NCI-H69 (cell line): Measurements from ENCODE around the gene CDX1.
A peak's percentile ranks its signal among the peaks of the same experiment; 100 is the strongest.

ENCODE experiments used
- DNase-seq: peaks from one replicate; lab custom pipeline; 2025; lab: John Stamatoyannopoulos, UW

CDX1 gene

DNA sequence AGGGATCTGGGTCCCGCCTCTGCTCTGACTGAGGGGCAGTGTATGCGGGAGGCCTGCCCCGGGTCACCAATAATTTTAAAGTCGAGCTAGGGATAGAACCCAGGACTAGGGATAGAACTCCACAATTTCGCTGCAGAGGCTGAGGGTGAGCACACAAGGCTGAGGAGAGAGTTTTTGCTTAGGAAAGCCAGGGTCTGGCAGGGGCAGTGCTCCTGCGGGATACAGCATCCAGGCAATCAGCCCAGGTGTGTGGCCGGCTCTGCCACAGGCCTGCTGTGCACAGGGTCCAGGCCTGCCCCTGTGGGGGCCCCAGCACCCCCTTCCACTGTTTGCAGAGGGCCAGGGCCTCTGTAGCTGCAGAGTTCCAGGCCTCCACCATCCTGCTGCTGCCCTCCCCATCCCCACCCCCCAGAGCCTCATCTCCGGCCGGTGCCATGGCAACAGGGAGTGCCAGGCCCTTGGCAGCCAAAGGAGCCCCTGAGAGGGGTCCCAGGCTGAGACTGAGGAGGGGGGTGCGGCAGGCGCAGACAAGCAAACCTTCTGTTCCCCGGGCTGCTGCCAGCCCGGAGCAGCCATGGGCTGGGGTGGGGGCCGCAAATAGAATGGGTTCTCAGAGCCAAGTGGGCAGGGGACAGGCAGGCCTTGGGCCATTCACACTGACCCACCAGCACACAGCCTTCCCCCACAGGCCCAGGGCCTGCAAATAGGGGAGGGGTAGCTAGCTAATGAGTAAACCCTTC is 19.5 kb upstream of the CDX1 start:
- DNase-seq: no peak

DNA sequence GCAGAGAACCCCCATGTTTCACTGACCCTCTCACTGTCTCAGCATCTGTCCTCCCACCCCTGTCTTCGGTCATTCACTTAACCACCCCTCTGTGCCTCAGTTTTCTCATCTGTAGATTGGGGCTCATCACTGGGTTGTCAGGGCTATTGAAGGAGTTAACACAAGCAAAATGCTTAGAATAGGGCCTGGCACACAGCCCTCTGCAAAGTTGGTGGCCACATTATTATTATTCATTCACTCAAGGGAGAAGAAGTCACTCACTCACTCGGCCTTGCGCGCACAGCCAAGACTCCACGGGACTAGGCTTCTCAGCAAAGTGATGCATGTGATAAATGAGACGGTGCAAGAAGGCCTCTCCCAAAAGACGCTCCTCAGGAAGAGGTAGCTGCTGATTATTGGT is 18.9 kb upstream of the CDX1 start:
- DNase-seq: no peak

DNA sequence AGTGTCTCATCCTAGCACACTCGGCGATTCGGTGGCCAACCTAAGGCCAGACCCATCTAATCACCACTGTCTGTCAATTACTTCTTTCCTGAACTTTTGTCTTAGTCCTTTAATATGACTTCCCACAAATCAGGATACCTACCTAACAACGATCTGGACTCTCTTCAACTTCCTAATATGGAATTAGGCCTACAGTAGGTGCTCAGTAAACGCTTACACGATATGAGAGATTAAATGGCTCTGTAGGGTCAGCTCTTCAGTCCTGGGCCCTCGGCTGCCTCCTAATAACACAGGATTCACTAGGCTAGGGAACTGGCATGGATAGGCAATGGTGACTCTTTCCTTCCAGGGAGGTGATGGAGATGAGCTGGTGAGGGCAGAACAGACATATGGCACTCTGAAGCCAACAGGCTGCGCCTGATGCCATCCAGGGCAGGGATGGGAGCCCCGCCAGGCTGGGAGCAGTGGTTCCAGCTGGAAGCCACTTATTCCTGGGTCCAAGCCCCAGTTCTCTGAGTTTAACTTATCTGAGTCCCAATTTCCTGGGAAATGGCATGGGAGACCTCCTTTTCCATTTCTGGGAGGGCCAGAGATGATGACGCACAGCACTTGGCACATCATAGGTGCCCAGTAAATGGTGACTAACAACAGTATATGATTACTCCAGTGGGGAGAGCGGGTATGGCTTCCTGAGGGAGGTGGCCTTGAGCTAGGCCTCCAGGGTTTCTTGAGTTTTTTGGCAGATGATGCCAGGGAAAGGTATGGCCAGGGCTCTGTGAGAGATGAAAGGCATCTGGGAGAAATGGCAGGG is 18.3 kb upstream of the CDX1 start:
- no peak for DNase-seq

DNA sequence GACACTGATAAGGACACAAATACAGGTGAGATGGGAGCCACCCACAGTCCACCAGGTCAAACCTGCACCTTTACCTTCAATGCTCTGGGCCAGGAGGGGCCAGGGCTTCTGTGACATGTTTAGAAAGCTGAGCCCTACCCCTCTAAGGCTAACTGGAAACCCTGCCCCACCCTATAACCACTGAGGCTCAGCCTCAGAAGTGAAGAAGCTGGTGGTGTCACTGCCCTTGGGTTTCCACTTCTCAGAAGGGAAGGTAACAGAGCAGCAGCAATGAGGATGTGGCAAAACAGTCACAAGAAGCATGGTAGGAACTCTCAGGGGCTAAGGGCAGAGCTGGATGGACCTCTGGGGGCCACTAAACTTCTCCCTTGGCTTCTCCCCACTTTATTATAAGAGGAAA is 17.0 kb upstream of the CDX1 start:
- no peak for DNase-seq

DNA sequence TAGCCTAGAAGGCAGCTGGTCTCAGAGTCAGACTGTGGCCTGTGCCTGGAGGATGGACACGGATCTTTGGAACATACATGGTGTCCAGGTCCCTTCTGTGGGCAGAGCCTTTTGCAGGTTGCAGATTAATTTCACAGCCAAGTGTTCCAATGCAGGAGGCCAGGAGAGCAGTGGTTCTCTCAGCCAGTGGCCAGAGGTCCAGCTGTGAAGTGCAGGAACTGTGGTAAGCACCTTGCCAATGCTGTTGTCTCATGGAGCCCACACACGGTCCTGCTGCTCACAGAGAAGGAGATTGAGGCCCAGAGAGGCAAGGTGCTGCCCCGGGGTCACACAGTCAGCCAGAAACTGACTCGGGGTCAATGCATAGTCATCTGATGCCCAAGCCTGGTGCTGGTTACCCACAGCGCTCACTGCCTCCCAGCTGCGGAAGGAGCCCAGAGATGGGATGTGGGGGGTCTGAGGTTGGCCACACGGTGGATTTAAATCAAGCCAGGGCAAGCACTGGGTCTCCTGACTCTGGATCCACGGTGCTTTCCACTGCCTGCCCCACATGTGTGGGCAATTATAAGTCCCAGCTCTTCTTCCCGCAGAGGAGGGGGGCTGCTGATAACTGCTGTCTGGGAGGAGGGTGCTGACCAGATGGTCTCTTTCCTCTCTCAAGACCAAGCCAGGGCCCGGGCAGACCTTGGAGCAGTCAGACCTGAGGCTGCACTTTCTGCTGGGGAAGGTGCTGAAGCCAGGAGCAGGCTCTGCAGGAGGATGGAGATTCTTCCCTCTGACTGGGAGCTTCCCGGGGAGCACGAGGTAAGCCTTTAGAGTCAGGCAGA is 13.7 kb upstream of the CDX1 start:
- DNase-seq: no peak

DNA sequence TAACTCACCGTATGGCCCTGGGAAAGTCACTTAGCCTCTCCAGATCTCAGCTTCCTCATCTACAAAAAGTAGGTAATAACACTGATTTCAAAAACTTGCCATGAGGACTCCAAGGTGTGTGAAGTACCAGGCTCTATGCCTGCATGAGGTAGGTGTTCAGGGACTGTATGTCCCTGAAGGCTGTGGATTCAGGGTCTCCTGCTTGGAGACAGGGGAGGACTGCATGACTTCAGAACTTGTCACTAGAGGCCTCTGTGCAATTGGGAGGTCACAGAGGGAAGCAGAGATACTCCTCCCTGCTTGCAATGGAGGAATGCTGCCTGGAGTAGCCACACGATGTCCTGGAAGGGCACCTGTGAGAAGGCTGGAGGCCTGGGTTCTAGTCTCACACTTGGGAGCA is 13.1 kb upstream of the CDX1 start:
- no peak for DNase-seq

DNA sequence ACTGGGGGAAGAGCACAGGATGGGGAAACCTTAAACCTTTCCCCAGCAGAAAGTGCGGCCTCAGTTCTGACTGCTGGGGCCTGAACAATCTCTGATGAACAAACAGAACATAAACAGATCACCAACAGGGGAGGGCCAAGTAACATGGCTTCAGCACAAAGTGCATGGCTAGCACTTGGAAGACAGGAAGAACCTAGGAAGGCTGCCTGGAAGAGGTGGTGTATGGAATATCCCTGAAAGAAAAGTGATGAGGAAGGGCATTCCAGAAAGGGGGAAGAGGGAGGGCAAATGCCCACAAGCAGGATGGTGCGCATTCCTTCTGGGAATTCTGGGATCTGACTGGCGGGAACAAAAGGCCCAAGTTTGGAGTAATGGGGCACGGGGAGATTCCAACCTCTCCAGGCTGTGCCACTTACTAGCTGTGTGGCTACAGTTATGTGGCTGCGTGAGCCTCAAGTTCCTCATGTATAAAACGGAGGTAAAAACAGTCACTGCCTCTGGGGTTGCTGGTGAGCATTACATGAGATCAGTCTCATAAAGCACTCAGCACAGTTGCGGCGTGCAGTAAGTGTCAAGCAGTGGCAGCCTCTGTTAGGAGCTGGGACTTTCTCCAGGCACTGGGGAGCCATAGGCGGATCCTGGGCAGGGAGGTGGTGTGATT is 12.5 kb upstream of the CDX1 start:
- DNase-seq: no peak

DNA sequence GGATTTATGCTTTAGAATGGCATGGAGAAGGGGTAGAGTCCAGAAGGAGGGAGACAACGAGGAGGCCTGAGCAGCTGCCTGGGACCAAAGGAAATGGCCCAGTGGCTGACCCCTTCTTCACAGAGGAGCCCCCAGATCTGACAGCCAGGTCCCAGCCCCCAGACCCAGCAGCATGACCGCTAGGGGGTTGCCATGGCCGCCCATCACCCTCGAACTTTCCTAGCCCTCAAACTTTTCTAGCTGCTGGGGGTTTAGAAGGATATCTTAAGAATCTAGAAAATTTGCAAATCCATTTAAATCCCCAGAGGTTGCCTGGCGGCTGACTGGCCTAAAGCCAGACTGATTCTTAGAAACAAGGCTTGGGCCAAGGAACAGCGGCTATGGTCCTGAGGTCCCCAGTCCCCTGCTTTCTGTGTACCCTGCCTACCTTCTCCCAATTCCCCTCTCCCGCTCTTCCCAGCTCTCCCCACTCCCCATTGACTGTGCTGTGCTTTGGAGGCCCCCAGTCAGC is 11.9 kb upstream of the CDX1 start:
- no peak for DNase-seq

DNA sequence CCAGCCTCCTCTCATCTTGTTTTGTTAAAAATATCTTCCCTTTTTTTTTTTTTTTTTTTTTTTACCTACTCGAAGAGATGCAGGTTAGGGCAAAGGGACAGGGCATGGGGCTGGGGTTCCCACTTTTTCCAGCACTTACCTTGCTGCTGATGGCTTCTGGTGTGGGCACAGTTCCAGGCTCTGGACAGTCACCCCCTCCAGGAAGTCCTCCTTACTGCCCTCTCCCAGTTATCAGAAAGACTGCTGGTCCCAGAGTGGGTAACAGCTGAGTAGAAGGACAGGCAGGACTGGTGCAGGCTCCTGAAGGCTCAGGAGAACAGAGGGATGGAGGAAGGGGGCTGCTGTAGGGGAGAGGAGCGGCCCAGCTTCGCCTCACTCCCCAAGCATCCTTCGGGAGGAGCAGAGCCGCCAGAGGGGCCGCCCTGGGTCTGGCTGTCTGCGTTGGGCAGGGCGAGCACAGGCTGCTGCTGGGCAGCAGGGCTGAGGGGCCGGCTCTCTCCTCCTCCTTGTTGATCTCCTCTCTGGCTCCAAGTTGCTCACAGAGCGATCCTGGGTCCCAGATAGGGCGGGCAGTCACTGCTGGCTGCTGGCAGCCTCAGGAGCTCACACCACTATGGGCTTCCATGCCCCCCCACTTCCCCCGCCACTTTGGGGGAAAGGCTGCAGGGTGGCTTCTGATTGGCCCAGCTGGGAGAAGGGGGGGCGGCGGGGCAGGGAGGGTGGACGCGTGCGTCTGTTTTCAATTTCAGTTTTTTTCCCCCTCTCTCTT is 11.1 kb upstream of the CDX1 start, which contains the start of gene PDGFRB:
PDGFRB (minus strand) TSS at position 588 of the 769 bp plus-strand sequence. CDS start 18,798 bp downstream, outside the sequence.
- DNase-seq: peak; percentile 79

DNA sequence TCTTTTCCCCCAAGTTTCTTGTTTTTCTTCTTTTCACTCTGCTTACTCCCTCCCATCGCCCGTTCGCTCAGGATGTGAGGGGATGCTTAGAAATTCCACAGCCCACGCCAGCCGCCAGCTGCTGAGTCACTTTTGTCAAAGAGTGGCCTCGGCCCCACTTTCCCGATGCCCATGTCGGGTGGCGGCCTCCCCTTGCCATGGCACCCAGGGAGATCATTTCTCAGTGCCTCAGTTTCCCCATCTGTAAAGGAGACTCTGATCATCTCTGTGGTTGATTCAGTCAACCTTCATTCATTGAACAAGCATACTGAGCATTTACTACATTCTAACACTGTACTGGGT is 10.6 kb upstream of the CDX1 start:
- DNase-seq: no peak

DNA sequence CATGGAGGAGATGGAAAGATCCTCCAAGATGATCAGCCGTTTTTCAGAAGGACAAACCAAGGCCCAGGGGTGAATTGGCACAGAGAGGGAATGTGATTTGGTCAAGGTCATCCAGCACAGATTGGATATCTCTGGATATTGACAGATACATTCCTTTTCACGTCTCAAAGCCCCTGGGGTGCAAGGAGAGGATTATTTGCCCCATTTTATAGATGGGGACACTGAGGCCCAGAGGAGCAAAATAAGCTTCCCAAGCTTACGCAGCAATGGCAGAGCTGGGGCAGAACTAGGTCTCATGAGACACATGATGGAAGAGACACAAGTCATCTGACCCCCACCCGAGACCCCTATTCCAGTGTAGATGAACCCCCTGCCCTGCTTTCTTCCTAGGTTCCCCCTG is 10.0 kb upstream of the CDX1 start:
- DNase-seq: no peak

DNA sequence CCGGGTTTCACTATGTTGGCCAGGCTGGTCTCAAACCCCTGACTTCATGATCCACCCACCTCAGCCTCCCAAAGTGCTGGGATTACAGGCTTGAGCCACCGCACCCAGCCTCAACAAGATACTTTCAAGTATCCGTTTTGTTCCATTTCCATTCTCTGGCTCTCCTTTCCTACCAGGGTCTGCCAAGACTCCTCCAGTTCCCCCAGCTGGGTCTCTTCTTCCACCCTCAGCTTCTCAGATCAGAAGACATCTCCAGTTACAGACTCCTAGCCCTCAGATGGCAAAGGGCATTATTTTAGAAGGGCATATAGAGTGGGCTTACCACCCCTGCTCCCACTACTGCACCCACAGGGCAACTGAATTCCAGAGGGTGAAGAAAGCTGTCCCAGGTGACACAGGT is 9.4 kb upstream of the CDX1 start:
- DNase-seq: no peak

DNA sequence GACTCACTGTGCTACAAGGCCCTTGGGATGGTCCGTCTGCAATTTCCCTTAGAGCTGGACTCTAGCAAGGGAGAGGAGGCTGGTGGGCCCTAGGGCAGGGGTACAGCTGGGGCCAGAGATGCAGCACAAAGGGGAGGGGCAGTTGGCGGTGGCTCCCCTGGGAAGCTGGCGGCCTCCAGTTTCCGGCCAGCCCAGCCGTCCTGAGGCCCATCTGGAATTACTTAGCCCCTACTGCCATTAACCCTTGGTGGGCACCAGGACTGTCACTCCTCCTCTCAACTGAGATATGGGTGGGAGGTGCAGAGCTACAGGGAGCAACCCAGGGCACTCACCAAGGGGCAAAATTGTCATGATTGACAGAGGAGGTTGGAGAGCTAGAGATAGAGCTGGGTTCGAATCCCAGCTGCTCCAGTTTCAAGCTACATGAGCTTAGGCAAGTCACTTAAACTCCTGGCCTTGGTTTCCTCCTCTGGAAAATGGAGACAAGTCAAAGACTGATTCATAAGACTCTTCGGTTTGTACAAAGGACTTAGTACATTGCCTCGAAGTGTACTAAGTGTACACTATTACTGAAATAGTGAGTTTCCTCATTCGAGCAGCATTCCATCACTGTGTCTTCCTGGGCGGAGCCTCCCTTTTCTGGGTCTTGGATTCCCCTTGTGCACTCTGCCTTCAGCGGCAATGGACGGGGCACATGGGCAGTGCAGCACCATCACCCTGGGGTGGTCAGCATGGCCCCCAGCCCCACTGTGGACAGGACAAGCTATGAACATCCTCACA is 8.2 kb upstream of the CDX1 start:
- DNase-seq: peak; percentile 40

DNA sequence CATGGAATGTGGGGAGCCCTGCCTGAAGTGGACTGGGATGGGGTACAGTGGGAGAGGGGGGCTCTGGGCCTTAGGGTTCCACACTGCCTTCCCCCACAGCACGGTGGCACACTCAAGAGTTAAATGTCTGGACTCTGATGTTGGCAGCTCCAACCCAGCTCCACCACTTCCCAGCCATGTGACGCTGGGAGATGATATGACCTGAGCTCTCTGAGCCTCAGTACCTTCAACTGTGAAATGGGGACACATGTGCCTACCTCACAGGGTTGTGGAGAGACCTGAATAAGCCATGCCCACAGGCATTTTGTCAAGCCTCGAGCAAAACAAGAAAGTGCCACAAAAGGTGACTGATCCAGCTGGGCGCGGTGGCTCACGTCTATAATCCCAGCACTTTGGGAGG is 7.5 kb upstream of the CDX1 start:
- no peak for DNase-seq

DNA sequence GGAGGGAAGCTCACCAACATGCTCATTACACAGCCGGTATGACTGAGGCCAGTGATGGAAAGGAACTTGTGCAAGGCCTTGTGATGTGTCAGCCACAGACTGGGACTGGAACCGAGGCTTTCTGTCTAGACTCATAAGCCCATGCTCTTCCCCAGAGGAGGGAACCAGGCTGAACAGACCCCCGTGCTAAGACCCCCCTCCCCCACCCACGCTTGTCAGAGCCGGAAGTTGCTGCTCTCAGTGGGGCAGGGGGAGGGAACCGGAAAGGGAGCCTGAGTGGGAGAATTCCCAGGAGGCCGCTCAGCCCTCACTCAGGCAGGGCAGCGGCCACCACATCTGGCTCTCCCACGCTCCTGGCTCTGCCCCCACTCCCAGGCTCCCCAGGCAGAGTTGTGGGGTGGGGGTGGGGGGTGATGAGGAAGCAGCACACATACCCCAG is 6.8 kb upstream of the CDX1 start:
- peak; percentile 28 for DNase-seq

DNA sequence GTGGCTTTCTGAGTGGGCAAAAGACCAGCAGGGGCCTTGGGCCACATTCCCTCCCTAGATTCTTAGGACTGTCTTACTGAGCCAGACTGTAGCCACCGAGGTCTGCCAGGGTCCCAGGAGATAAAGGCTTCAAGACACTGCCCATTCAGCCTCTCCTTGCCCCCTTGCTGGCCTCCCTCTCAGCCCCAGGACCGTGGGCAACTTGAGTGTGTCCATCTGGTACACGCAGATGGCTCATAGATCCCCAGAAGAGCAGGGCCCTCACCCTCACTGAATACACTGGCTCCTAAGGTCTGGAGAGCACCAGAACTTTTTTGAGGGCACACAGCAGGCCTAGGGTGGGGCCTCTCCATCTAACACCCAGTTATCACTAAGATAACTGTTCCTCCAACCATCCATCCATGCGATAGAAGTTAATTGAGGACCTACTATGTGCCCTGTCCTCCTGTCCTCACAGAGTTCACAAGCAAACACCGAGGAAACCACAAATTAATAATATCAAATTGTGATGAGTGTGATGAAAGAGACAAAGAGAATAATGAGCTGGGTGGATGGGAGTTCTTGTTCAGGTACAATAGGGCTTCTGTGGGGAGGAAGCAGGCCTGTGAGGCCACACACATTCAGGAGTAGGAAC is 6.0 kb upstream of the CDX1 start:
- no peak for DNase-seq

DNA sequence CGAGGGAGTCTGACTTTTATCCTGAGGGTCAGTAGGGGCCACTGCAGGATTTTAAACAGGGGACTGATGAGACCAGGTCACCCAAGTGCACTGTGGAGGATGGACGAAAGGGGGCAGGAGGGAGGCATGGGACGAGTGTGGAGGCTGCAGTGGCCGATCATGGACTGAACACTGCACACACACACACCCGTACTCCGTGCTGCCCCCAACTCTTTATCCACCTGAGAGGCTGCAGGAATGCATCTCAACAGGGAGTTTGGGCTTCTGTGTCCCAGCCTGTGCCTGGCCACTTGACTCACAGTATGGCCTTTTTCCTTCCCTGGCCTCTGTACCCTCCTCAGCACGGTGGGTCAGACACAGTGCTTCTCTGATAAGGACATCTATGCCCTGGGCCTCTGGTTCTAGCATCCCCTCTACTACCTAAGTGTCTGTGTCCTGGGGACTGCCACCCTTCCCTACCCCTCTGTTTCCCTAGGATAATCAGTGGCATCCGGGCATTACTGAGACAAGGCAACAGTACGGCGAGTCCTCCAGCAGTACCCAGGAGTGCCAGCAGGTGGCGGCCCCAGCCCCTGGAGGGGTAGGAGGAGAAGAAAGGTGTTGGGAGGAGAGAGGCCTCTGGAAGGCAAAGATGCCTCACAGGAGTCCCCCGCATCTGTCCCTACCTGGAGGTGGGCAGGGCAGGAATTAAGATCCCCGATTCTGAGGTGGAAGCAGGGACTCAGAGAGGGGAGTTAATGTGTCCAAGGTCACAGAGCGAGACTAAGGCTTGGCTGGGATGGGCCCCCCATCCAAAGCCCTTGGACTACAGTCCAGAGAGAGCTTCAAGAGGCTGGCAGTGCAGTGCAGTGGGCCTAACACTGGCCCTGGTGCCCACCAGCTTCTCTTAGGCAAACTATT is 5.1 kb upstream of the CDX1 start:
- DNase-seq: peak; percentile 83

DNA sequence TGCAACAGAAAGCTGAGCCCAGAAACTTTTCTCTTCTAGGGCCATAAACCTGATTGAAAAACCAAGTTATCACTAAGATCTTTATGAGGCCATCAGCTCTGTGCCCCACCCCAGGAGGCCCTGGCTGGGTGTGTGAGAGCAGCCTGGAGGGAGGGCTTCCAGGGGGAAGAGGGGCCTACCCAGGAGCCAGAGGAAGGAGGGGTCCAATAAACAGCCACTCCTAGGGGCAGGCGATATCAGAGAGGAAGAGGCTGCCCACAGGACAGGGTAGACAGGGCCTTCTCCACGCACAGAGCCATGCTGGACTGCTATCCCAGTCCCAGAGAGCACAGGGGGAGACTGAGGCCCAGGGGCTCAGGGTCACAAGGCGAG is 4.5 kb upstream of the CDX1 start:
- DNase-seq: no peak

DNA sequence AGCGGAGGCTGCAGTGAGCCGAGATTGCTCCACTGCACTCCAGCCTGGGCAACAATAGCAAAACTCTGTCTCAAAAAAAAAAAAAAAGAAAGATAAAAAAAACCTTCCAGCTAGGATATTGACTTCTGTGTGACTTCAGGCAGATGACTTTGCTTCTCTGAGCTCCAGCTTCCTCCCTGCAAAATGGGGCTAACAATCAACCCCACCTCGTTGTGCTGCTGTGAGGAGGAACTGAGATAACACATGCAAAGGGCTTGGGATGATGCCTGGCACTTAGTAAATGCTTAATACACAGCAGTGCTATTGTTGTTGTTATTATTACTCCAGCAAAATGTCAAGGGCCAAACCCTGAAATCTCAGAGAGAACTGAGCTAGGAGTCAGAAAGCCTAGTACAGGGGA is 3.5 kb upstream of the CDX1 start:
- DNase-seq: no peak
